ENCODE measurements around the gene LTBR.
"Not testable (repeated sequence)": the region's sequence is repeated elsewhere in the genome, so short reads cannot be mapped to it uniquely, and the experiment has no call there.

The LTBR gene

DNA sequence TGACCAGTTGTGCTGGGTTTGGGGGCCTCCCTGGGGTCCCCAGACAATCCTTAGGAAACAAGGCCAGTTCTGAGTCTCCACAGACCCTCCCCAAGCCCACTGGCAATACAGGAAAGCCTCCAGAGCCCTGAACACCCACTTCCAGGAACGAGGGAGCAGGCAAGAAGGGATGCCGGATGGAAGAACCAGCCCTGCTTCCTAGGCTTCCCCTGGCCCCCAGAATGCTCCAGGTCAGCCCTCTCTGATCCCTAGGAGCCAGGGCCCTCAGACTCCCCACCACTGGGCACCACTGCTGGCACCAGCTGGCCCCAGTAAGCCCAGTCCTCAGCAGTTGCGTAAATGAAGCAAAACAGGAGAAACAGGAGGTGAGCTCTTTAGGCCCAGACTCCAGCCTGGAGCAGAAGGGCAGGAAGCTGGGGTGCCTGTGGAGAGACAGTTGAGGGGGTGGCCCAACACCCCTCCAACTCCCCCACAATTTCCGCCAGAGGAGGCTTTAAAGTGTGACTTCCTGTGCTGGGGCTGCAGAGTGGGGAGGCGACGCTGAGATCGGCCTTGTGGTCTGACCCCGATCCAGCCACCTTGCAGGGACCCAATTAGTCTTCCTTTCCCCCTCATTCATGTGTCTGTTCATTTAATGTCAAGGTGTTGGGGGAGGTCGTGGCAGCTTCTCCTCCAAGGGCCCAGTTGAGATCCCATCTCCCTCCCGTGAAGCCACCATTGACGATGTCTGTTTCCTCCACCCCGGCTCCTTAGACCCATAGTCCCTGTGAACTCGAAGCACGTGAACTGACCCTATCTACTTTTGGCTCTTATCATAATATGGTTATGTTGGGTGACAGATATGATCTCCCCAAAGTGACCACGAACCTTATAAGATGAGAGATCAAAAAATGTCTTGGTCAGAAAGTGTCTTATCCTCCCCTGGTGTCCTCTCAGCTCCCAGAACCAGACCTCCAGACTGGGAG is 46.8 kb upstream of the LTBR start:
- TF ChIP-seq, protein P1, sequence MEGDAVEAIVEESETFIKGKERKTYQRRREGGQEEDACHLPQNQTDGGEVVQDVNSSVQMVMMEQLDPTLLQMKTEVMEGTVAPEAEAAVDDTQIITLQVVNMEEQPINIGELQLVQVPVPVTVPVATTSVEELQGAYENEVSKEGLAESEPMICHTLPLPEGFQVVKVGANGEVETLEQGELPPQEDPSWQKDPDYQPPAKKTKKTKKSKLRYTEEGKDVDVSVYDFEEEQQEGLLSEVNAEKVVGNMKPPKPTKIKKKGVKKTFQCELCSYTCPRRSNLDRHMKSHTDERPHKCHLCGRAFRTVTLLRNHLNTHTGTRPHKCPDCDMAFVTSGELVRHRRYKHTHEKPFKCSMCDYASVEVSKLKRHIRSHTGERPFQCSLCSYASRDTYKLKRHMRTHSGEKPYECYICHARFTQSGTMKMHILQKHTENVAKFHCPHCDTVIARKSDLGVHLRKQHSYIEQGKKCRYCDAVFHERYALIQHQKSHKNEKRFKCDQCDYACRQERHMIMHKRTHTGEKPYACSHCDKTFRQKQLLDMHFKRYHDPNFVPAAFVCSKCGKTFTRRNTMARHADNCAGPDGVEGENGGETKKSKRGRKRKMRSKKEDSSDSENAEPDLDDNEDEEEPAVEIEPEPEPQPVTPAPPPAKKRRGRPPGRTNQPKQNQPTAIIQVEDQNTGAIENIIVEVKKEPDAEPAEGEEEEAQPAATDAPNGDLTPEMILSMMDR (conservative IDR thresholded peaks at IDR 0.05; ENCODE audit: low read depth, low read length) = no peak
- peak overlapping the region; percentile 99 for H3K4me3 ChIP-seq (ENCODE audit: low read depth, low read length)
- no peak for DNase-seq (ENCODE audit: low read depth)

DNA sequence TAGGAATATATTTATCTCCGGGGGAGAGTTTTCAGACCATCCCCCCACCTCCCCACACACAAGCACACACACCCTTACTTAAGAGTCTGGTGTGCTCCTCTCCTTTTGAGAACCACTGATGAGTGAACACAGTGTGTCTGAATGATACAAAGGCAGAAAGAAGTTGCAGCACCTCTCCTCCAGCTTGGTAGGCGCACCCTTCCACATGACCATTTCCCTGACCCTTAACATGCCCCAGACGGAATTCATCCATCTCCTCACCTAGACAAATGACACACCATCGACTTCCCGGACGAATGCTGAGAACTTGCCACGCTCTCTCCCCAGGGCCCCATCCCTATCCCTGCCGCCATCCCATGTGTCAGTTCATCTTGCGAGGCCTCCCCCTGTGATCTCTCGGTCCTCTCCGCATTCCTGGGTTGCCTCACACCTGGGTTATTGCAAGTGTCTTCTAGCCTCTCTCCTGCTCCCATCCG is 46.0 kb upstream of the LTBR start:
- peak; percentile 55 for DNase-seq (ENCODE audit: low read depth)
- H3K4me3 ChIP-seq (ENCODE audit: low read depth, low read length) = peak overlapping the region; percentile 99

DNA sequence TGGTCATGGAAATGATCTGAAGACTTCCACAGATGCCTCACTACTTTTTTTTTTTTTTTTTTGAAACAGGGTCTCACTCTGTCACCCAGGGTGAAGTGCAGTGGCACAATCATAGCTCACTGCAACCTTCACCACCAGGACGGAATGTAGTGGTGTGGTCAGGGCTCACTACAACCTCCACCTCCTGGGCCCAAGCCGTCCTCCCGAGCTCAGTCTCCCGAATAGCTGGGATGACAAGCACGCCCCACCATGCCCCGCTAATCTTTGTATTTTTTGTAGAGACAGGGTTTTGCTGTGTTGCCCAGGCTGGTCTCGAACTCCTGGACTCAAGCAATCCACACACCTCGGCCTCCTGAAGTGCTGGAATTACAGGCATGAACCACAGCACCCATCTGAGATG is 45.4 kb upstream of the LTBR start:
- not testable (repeated sequence) for DNase-seq (ENCODE audit: low read depth)

More for the DNA sequence above, 46.0 kb upstream of the LTBR start:
- TF ChIP-seq, protein P1 (conservative IDR thresholded peaks at IDR 0.05; ENCODE audit: low read depth, low read length) = no peak

DNA sequence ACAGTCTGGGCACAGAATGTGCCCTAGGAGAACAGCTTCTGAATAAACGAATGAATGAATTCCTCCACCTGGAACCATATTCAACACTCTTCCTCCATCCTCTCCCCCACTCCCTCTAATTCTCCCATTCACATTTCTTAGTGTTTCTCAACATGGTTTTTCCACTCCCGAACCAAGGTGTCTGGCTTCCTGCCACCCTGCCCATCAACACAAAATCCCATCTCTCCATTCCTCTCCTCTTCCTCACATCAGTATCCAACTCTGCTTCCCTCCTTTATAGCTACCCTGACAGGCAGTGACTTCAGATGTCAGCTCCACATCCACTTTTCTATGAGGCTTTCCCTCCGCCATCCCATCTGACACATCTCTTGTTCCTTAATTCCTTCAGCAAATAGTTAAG is 45.0 kb upstream of the LTBR start:
- no peak for DNase-seq (ENCODE audit: low read depth)
- TF ChIP-seq, protein P1 (conservative IDR thresholded peaks at IDR 0.05; ENCODE audit: low read depth, low read length) = no peak
- peak overlapping the region; percentile 99 for H3K4me3 ChIP-seq (ENCODE audit: low read depth, low read length)

More for the DNA sequence above, 45.4 kb upstream of the LTBR start:
- peak overlapping the region; percentile 99 for H3K4me3 ChIP-seq (ENCODE audit: low read depth, low read length)

DNA sequence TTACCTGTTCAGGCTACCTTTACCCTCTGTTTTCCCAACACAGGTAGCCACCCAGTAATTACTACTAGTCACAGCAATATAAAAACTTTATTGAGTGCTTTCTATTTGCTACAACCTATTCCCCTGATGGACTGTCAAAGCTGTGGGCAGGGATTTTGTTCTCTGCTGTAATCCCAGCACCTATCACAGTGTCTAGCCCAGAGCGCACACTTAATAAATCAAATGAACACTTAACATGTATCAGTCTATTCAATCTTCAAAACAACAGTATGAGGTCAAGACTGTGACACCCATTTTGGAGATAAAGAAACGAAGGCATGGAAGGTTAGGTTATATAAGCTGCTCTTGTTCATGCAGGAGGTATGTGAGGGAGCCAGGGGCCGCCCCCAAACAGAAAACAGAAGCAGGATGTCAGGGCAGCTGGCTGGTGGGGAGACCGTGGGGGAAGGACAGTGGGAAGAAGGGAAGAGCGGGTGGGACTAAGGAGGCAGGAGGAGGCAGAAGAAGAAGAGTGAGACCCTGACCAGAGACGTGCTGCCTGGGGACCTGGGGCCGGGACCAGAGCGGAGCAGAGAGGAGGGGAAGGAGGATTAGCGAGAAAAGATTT is 43.8 kb upstream of the LTBR start:
- peak; percentile 69 for DNase-seq (ENCODE audit: low read depth)
- H3K4me3 ChIP-seq (ENCODE audit: low read depth, low read length) = peak overlapping the region; percentile 99
- TF ChIP-seq, protein P1 (conservative IDR thresholded peaks at IDR 0.05; ENCODE audit: low read depth, low read length) = no peak

DNA sequence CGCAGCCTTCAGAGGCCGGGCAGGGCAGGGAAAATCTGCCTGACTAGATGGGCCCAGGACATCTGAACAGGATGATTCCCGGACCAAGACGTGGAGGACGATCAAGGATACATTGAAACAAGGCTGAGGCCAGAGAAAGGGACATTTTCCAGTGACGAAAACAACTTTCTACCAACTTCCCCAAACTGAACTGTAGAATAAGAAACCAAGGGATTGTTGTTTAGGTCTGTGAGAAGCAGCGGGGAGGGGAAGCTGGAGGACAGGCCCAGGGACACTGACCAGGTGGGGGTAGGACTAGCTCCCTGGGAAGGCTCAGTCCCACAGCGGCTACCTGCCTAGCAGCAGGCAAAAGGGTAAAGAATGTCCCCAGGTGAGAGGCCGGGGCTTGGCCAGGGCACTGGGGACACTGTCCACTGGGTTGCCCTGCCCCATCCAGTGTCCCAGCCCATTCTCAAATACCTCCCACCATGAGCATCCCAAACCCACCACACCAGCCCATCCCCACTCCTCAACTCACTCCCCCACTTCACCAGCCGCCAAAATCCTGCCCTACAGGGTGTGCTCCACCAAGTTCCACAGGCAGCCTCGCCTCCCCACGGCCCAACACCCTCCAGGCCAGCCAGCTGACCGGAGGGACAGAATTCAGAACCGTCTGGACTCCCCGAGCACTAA is 43.1 kb upstream of the LTBR start:
- TF ChIP-seq, protein P1 (conservative IDR thresholded peaks at IDR 0.05; ENCODE audit: low read depth, low read length) = no peak
- peak overlapping the region; percentile 99 for H3K4me3 ChIP-seq (ENCODE audit: low read depth, low read length)
- DNase-seq (ENCODE audit: low read depth) = no peak

Data from choroid plexus epithelial cell (primary cell).